Neuronal stem cell (in vitro differentiated cells): ENCODE results near the gene RPL36AL. TPM values are rescaled to one million over a fixed set of nuclear protein-coding genes. Genes with fewer than 3 reads are reported as not detected.
"Not testable (repeated sequence)": the region's sequence is repeated elsewhere in the genome, so short reads cannot be mapped to it uniquely, and the experiment has no call there.

Source experiments
- DNase-seq: peaks from one replicate; pipeline ENCODE4 v3.0.0-alpha.2; 2013; ENCODE audit warnings: low spot score
- H2AFZ ChIP-seq: one replicate; pipeline ENCODE4 v1.6.1; 2013; ENCODE audit warnings: mild to moderate bottlenecking, low read length, inconsistent platforms
- H2AK5ac ChIP-seq: 2 replicates; pipeline ENCODE4 v1.6.1; 2013; ENCODE audit warnings: low read depth, mild to moderate bottlenecking, inconsistent platforms, low read length, moderate library complexity, mixed read lengths
- H2BK120ac ChIP-seq: 2 replicates; pipeline ENCODE4 v1.6.1; 2013; ENCODE audit warnings: low read depth, mild to moderate bottlenecking, inconsistent platforms, low read length, moderate library complexity, mixed read lengths
- H2BK12ac ChIP-seq: one replicate; pipeline ENCODE4 v1.6.1; 2013; ENCODE audit warnings: low read length, inconsistent platforms
- H2BK15ac ChIP-seq: 2 replicates; pipeline ENCODE4 v1.6.1; 2013; ENCODE audit warnings: mild to moderate bottlenecking, low read length, inconsistent platforms, mixed read lengths
- H2BK5ac ChIP-seq: one replicate; pipeline ENCODE4 v1.6.1; 2013; ENCODE audit warnings: inconsistent platforms, mild to moderate bottlenecking, low read length, moderate library complexity
- H3K14ac ChIP-seq: one replicate; pipeline ENCODE4 v1.6.1; 2013; ENCODE audit warnings: low read length, inconsistent platforms
- H3K18ac ChIP-seq: 2 replicates; pipeline ENCODE4 v1.6.1; 2013; ENCODE audit warnings: low read length, inconsistent platforms
- H3K23ac ChIP-seq: 2 replicates; pipeline ENCODE4 v1.6.1; 2013; ENCODE audit warnings: low read depth, mild to moderate bottlenecking, mixed read lengths, low read length, inconsistent platforms; ENCODE audit not compliant: poor library complexity
- H3K27ac ChIP-seq: replicated peaks from 3 replicates; pipeline ENCODE4 v1.5.1; 2013; ENCODE audit warnings: low read length, inconsistent platforms
- H3K27me3 ChIP-seq, 3 experiments: 2 replicates each; pipeline ENCODE4 v1.6.1; 2013; ENCODE audit warnings: low read length in 3 of 3, mild to moderate bottlenecking in 2 of 3, inconsistent platforms in 1 of 3, low read depth in 1 of 3, mixed read lengths in 1 of 3, moderate library complexity in 1 of 3; ENCODE audit not compliant: control insufficient read depth in 3 of 3, insufficient read depth in 3 of 3
- H3K36me3 ChIP-seq, 2 donors: replicated peaks in 1 of 2; 2 replicates each; pipeline ENCODE4 v1.6.1; 2013; ENCODE audit warnings: low read length in 2 of 2; ENCODE audit not compliant: control insufficient read depth in 2 of 2, insufficient read depth in 2 of 2
- H3K4ac ChIP-seq: 2 replicates; pipeline ENCODE4 v1.6.1; 2013; ENCODE audit warnings: inconsistent platforms, mild to moderate bottlenecking, low read length, moderate library complexity
- H3K4me1 ChIP-seq, 2 donors: 1 replicate in 1 of 2; 2 replicates in 1 of 2; pipeline ENCODE4 v1.6.1; 2013; ENCODE audit warnings: low read length in 2 of 2, low read depth in 1 of 2; ENCODE audit not compliant: control insufficient read depth in 2 of 2, insufficient read depth in 1 of 2
- H3K4me2 ChIP-seq: one replicate; pipeline ENCODE4 v1.6.1; 2013; ENCODE audit warnings: mild to moderate bottlenecking, low read length, inconsistent platforms; ENCODE audit not compliant: insufficient read depth, poor library complexity, severe bottlenecking
- H3K4me3 ChIP-seq, 2 donors: 2 replicates each; pipeline ENCODE4 v1.5.1; 2013; ENCODE audit warnings: low read length in 2 of 2, mild to moderate bottlenecking in 2 of 2, inconsistent platforms in 1 of 2, moderate library complexity in 1 of 2
- H3K79me1 ChIP-seq: one replicate; pipeline ENCODE4 v1.6.1; 2013; ENCODE audit warnings: low read depth, mild to moderate bottlenecking, inconsistent platforms, low read length, moderate library complexity
- H3K9ac ChIP-seq: one replicate; pipeline ENCODE4 v1.6.1; 2013; ENCODE audit warnings: mild to moderate bottlenecking, low read depth, low read length, inconsistent platforms; ENCODE audit not compliant: poor library complexity
- H3K9me3 ChIP-seq, 2 donors: replicated peaks in 1 of 2; 2 replicates each; pipeline versions ENCODE3 to v1.6.1; 2013; ENCODE audit warnings: low read length in 2 of 2, mild to moderate bottlenecking in 2 of 2, inconsistent platforms in 1 of 2, low read depth in 1 of 2, mixed read lengths in 1 of 2, moderate library complexity in 1 of 2; ENCODE audit not compliant: control insufficient read depth in 2 of 2, insufficient read depth in 1 of 2
- H4K8ac ChIP-seq: one replicate; pipeline ENCODE4 v1.6.1; 2013; ENCODE audit warnings: low read depth, mild to moderate bottlenecking, inconsistent platforms, low read length, moderate library complexity
- H4K91ac ChIP-seq: one replicate; pipeline ENCODE4 v1.6.1; 2013; ENCODE audit warnings: low read length, low read depth, mild to moderate bottlenecking, inconsistent platforms; ENCODE audit not compliant: poor library complexity
- WGBS, 2 donors: extraction: QIAGEN DNeasy Blood & Tissue Kit; methylation state at CpG; one replicate each; pipeline ENCODE4 v1.1.7; 2013; ENCODE audit warnings: missing lambda C conversion rate in 2 of 2, mixed read lengths in 1 of 2; ENCODE audit not compliant: insufficient read length in 2 of 2, insufficient replicate concordance in 1 of 2; ENCODE audit errors: extremely low coverage in 2 of 2; 5-methylcytosine and 5-hydroxymethylcytosine counted together
- polyA plus RNA-seq, 2 experiments: library from polyadenylated mRNA; stranded (reverse); fragments of 200-250 nt; gene quantifications; one replicate each; pipeline ENCODE4 v1.2.3, GENCODE V29; 2013

RPL36AL gene
- 374 TPM for polyA plus RNA-seq (2013, experiment 1 of 2)
- 373 TPM for polyA plus RNA-seq (2013, experiment 2 of 2)

DNA sequence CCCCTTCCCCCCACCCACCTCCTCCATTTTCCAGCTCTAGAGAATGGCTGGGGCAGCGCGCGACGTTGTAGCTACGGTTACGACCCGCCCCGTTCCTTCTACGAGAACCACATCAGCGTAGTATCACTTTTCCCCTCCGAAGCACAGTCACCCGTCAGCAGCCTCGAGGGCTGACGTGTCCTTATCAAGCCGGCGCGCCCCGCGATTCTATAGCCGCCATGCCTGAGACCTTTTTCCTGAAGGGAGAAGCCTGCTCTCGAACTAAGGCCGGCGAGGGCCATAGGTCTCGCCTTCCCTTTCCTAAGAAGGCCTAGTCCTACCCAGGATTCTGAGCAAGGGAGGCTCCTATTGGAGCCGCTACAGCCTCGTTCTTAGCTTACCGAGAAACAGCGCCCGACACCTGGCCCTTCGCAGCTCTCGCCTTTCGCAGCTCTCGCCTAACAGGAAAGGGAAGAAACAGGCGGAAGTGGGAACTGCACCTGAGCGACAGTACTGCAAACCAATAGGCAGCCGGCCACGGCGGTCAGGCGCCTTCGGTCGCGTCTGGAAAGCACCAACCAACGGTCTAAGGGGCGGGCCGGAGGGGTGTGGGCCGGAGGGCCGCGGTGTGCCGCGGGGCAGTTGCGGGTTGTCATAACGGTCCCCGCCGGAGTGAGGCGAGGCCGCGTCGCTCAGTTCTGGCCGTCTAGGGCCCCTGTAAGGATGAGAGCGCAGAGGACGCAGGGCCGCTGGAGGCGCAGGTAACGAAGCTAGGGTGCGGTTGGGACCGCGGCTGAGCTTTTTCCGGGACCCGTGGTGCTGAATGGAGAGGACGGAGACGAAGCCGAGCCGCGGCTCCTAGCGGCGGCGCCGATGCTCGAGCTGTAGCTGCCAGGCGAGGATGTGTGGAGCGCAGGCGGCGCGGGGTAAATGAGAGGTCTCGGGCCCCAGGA lies at the start of gene RPL36AL, which contains the start of gene MGAT2:
Gene RPL36AL, minus strand, starts transcription at position 445 of the 932 bp plus-strand sequence. CDS start 1,522 bp downstream, outside the sequence.
Gene MGAT2, plus strand, starts transcription at position 618 of the 932 bp plus-strand sequence. CDS start 470 bp downstream, outside the sequence.
- peak within 1 kb of the TSS; percentile 85 for H3K4me2 ChIP-seq
- no peak within 1 kb of the TSS for H3K4ac ChIP-seq
- peak within 1 kb of the TSS; percentile 66 for H2AK5ac ChIP-seq
- H3K27ac ChIP-seq: peak within 1 kb of the TSS; percentile 91
- H2BK15ac ChIP-seq: peak within 1 kb of the TSS; percentile 92
- H3K9ac ChIP-seq: peak within 1 kb of the TSS; percentile 99
- peak within 1 kb of the TSS; percentile 98 for H3K18ac ChIP-seq
- H4K8ac ChIP-seq: no peak within 1 kb of the TSS
- WGBS, 2 donors: no CpG with 5 or more reads among the region's 85 CpGs
- peaks cover 8 to 77% of the 10 kb centered on the region in 2 donors for H3K36me3 ChIP-seq
- peak within 1 kb of the TSS; percentile 95 for H2AFZ ChIP-seq
- H3K23ac ChIP-seq: peak within 1 kb of the TSS; percentile 99
- peak within 1 kb of the TSS; percentile 86 for H3K14ac ChIP-seq
- peaks cover 2 to 15% of the 10 kb centered on the region in 2 donors for H3K4me1 ChIP-seq
- peak; percentile 97 for DNase-seq
- H2BK5ac ChIP-seq: peak within 1 kb of the TSS; percentile 96
- H3K79me1 ChIP-seq: peaks cover 4% of the 10 kb centered on the region
- peak within 1 kb of the TSS; percentile 61 for H2BK120ac ChIP-seq
- H2BK12ac ChIP-seq: no peak within 1 kb of the TSS
- no peaks in the 10 kb centered on the region for H3K27me3 ChIP-seq
- no peak within 1 kb of the TSS for H4K91ac ChIP-seq
- H3K4me3 ChIP-seq: peak within 1 kb of the TSS; percentile 76 to 98
- no peaks in the 10 kb centered on the region for H3K9me3 ChIP-seq

DNA sequence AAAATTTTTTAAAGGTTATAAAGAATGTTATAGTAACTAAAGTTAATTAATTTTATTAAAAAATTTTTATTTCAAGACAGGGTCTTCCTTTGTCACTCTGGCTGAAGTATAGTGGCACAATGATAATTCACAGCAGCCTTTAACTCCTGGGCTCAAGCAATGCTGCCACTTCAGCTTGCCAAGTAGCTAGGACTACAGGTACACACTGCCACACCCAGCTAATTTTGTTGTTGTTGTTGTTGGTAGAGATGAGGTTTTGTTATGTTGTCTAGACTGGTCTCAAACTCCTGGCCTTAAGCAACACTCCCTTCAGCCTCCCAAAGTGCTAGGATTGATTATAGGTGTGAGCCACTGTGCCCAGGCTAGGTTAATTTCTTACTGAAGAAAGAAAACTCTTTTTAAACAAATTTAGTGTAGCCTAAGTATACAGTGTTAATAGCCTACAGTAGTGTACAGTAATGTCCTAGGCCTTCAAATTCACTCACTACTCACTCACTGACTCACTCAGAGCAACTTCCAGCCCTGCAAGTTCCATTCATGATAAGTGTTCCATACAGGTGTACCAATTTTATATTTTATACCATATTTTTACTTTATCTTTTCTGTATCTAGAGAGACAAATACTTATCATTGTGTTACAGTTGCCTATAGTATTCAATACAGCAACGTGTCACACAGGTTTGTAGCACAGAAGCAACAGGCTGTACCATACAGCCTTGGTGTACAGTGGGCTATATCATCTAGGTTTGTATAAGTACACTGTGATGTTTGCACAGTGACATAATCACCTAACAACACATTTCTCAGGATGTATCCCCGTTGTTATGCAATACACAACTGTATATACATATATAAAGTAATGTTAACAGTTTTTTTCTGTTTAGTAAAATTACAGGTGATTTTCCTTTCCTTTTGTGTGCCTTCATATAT lies 39.4 kb upstream of the RPL36AL start:
- H3K4me1 ChIP-seq: no peaks in the 10 kb centered on the region
- H3K4me2 ChIP-seq: no peak overlapping the region
- WGBS, 2 donors: no CpG with 5 or more reads among the region's 2 CpGs
- H4K8ac ChIP-seq: no peak overlapping the region
- H3K23ac ChIP-seq: no peak overlapping the region
- H3K27me3 ChIP-seq: no peaks in the 10 kb centered on the region
- H3K9ac ChIP-seq: no peak overlapping the region
- H3K9me3 ChIP-seq: no peaks in the 10 kb centered on the region
- H2BK120ac ChIP-seq: no peak overlapping the region
- no peak overlapping the region for H2BK5ac ChIP-seq
- no peaks in the 10 kb centered on the region for H3K79me1 ChIP-seq
- no peak overlapping the region for H2AK5ac ChIP-seq
- no peak overlapping the region for H2AFZ ChIP-seq
- no peak overlapping the region for H3K4ac ChIP-seq
- no peak overlapping the region for H4K91ac ChIP-seq
- no peak overlapping the region for H3K18ac ChIP-seq
- no peak for DNase-seq
- no peak overlapping the region for H3K27ac ChIP-seq
- no peak overlapping the region for H2BK12ac ChIP-seq
- no peak overlapping the region for H2BK15ac ChIP-seq
- no peak overlapping the region for H3K4me3 ChIP-seq
- peaks cover 0 to 76% of the 10 kb centered on the region in 2 donors for H3K36me3 ChIP-seq
- no peak overlapping the region for H3K14ac ChIP-seq

- peaks cover 4 to 82% of the 10 kb centered on the region in 2 donors for H3K36me3 ChIP-seq
- not testable (repeated sequence) for H2BK120ac ChIP-seq, H4K8ac ChIP-seq, H3K23ac ChIP-seq, H2AFZ ChIP-seq, H2BK15ac ChIP-seq, H3K4me3 ChIP-seq, H3K4ac ChIP-seq, H2BK12ac ChIP-seq, H3K27ac ChIP-seq, H3K79me1 ChIP-seq, H3K9me3 ChIP-seq, H3K4me2 ChIP-seq, H3K18ac ChIP-seq, H2AK5ac ChIP-seq, H4K91ac ChIP-seq, H3K27me3 ChIP-seq, DNase-seq, H3K14ac ChIP-seq, H3K9ac ChIP-seq, H2BK5ac ChIP-seq, H3K4me1 ChIP-seq
- WGBS, 2 donors: no CpG with 5 or more reads among the region's 6 CpGs
These were observed 37.1 kb upstream of the RPL36AL start for GRCh38 chr14:49657500-49657899.
